ENCODE results near the gene ANO3. TPM values are rescaled to one million over a fixed set of nuclear protein-coding genes. Genes with fewer than 3 reads are reported as not detected.

ANO3 gene
- total RNA-seq, 6 experiments from 2014 or later, result 0.71 to 2.6 (median 1.4) TPM

DNA sequence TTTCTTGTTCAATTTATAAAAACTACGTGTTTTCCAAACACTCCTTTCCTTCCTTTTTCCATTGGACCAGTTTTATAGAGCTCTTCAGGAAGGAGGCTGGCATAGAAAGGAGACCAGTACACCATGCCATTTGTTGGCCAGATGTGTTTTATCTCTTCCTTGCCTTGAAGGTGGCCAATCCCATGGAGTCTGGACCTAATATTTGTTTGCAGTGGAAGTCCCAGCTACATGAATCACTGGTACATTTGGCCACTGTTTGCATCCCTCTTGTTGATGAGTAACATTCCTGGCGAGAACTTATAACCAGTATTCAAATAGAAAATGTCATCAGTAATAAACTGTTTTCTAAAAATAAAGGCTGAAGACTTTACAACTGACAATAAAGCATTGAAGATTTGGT lies 110.2 kb downstream of the ANO3 start:
- intact Hi-C loops (cut with DNase I), result no loop called here
- Histone ChIP-seq H3K4me3 (no peak overlapping the region), H3K27ac (no peak overlapping the region), H3K36me3 (no peaks in the 10 kb centered on the region), H3K27me3 (no peaks in the 10 kb centered on the region), H3K9me3 (no peaks in the 10 kb centered on the region), H3K4me1 (no peaks in the 10 kb centered on the region)
- 54% methylated on average over 2 of the region's 2 CpGs for WGBS (ENCODE audit: insufficient coverage, low coverage, low lambda C conversion rate, missing lambda C conversion rate)
- DNase-seq, result no peak
- TF ChIP-seq CTCF (IDR thresholded peaks at IDR 0.05) (no peak), POLR2A (IDR thresholded peaks at IDR 0.05) (no peak)
- no peak for ATAC-seq

DNA sequence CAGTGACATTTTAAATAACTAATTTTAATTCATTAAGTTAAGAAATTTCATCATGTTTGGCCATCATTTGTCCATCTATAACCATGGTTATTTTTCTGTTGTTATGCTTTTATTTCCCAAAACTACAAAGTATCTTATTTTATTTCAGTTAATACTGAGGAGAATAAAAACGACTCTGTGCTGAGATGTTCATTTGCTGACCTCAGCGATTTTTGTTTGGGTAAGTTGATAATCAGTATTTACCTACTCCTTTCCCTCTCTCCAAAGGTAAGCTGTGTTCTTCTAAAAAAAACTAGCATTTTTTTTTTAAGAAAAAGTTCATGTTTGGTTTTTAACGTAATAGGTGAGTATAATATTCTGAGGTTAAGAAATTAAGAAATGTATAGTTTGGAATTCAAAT lies 111.7 kb downstream of the ANO3 start:
- Histone ChIP-seq H3K27ac (no peak overlapping the region), H3K4me3 (no peak overlapping the region), H3K4me1 (no peaks in the 10 kb centered on the region), H3K27me3 (no peaks in the 10 kb centered on the region), H3K36me3 (no peaks in the 10 kb centered on the region), H3K9me3 (no peaks in the 10 kb centered on the region)
- intact Hi-C loops (cut with DNase I), result no loop called here
- DNase-seq (no peak), ATAC-seq (no peak)
- TF ChIP-seq CTCF (IDR thresholded peaks at IDR 0.05), result no peak
- TF ChIP-seq POLR2A (IDR thresholded peaks at IDR 0.05), result no peak
- 33% methylated on average over 3 of the region's 3 CpGs for WGBS (ENCODE audit: insufficient coverage, low coverage, low lambda C conversion rate, missing lambda C conversion rate)

GRCh38 chr11:26457636-26458035 lies 125.7 kb downstream of the ANO3 start:
- H3K27me3 ChIP-seq, result no peaks in the 10 kb centered on the region
- no peak overlapping the region for H3K4me3 ChIP-seq
- H3K4me1 ChIP-seq, result no peaks in the 10 kb centered on the region
- H3K36me3 ChIP-seq, result no peaks in the 10 kb centered on the region
- 57% methylated on average over 1 of the region's 1 CpG for WGBS (ENCODE audit: insufficient coverage, low coverage, low lambda C conversion rate, missing lambda C conversion rate)
- DNase-seq (no peak), ATAC-seq (no peak)
- intact Hi-C loops (cut with DNase I), result no loop called here
- no peak for TF ChIP-seq CTCF (IDR thresholded peaks at IDR 0.05)
- TF ChIP-seq POLR2A (IDR thresholded peaks at IDR 0.05), result no peak
- no peaks in the 10 kb centered on the region for H3K9me3 ChIP-seq
- no peak overlapping the region for H3K27ac ChIP-seq

DNA sequence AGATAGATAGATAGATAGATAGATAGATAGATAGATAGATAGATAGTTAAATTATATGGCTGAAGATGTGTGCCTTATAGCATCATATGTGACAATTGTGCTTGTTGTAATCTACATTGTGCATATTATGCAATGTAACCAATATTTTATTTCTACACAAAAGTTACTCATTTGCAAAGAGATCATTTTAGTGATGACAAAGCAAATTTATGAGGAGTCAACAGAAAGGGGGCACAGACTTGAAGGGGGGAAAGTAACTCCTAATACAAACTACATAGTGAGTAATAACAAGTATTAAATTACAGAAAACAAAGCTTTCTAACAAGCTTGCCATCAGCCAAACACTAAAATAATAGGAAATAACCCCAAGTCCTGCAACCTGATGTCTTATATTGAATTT lies 133.3 kb downstream of the ANO3 start:
- Histone ChIP-seq H3K27me3 (no peaks in the 10 kb centered on the region), H3K4me3 (no peak overlapping the region), H3K27ac (no peak overlapping the region), H3K4me1 (no peaks in the 10 kb centered on the region), H3K9me3 (no peaks in the 10 kb centered on the region), H3K36me3 (no peaks in the 10 kb centered on the region)
- ATAC-seq (no peak), DNase-seq (no peak)
- no peak for TF ChIP-seq POLR2A (IDR thresholded peaks at IDR 0.05)
- TF ChIP-seq CTCF (IDR thresholded peaks at IDR 0.05), result no peak
- intact Hi-C loops (cut with DNase I), result no loop called here

GRCh38 chr11:26467506-26467905 lies 135.6 kb downstream of the ANO3 start:
- Histone ChIP-seq H3K27me3 (no peaks in the 10 kb centered on the region), H3K9me3 (no peaks in the 10 kb centered on the region), H3K27ac (no peak overlapping the region), H3K36me3 (no peaks in the 10 kb centered on the region), H3K4me3 (no peak overlapping the region), H3K4me1 (no peaks in the 10 kb centered on the region)
- TF ChIP-seq POLR2A (IDR thresholded peaks at IDR 0.05) (no peak), CTCF (IDR thresholded peaks at IDR 0.05) (no peak)
- DNase-seq (no peak), ATAC-seq (no peak)
- 23% methylated on average over 1 of the region's 1 CpG for WGBS (ENCODE audit: insufficient coverage, low coverage, low lambda C conversion rate, missing lambda C conversion rate)
- intact Hi-C loops (cut with DNase I), result no loop called here

All from right lobe of liver (tissue), 6 donors.